Neutrophil (primary cell): ENCODE data around the gene NPAS3.

Experiments used
- H3K27ac ChIP-seq: fragments of 200-600 bp; sonication (generic); 2 replicates; pipeline ENCODE4 v1.5.1; 2016; ENCODE audit warnings: mild to moderate bottlenecking, moderate library complexity
- H3K27me3 ChIP-seq: fragments of 200-600 bp; sonication (generic); 2 replicates; pipeline ENCODE4 v1.6.0; 2016; ENCODE audit warnings: mild to moderate bottlenecking
- H3K36me3 ChIP-seq: fragments of 200-600 bp; sonication (generic); 2 replicates; pipeline ENCODE4 v1.5.1; 2017
- H3K4me1 ChIP-seq, 2 experiments: fragments of 200-600 bp in 1 of 2; sonication (generic) in 1 of 2; 1 replicate in 1 of 2; 2 replicates in 1 of 2; pipeline versions ENCODE4 v1.5.1 to v1.6.1; 2013 to 2016; ENCODE audit warnings: low read depth in 1 of 2, low read length in 1 of 2, mild to moderate bottlenecking in 1 of 2, moderate library complexity in 1 of 2; ENCODE audit not compliant: control insufficient read depth in 1 of 2, insufficient read depth in 1 of 2
- H3K4me3 ChIP-seq, 2 experiments: fragments of 200-600 bp in 1 of 2; sonication (generic) in 1 of 2; 1 replicate in 1 of 2; 2 replicates in 1 of 2; pipeline ENCODE4 v1.5.1; 2013 to 2016; ENCODE audit warnings: low read depth in 1 of 2, low read length in 1 of 2, mild to moderate bottlenecking in 1 of 2, moderate library complexity in 1 of 2
- H3K9me3 ChIP-seq: fragments of 200-600 bp; sonication (generic); 2 replicates; pipeline ENCODE4 v1.5.1; 2016
- TF ChIP-seq, protein P1 (sequence below): fragments of 200-600 bp; sonication (generic); IDR thresholded peaks from 2 replicates; pipeline ENCODE4 v1.5.1; 2016; ENCODE audit warnings: antibody characterized with exemption

Gene NPAS3

DNA sequence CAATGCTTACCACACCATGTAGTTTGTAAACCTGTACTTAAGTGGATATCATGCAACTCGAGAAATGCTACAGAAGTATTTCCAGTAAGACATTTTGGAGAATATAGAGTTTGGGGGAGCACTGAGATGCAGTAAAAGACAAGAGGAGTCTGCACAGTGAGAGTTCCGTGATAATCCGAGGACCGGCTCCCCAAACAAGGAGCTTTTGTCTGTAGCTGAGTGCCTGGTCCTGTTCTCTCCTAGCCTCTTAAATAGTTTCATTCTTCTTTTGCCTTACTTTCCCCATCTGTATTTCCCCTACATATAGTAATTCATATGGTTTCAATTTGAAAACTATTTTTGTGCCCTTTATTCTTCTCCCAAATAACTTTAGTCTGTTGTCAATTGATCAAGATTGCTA lies 648.1 kb downstream of the NPAS3 start:
- no peaks in the 10 kb centered on the region for H3K27me3 ChIP-seq
- TF ChIP-seq, protein P1, sequence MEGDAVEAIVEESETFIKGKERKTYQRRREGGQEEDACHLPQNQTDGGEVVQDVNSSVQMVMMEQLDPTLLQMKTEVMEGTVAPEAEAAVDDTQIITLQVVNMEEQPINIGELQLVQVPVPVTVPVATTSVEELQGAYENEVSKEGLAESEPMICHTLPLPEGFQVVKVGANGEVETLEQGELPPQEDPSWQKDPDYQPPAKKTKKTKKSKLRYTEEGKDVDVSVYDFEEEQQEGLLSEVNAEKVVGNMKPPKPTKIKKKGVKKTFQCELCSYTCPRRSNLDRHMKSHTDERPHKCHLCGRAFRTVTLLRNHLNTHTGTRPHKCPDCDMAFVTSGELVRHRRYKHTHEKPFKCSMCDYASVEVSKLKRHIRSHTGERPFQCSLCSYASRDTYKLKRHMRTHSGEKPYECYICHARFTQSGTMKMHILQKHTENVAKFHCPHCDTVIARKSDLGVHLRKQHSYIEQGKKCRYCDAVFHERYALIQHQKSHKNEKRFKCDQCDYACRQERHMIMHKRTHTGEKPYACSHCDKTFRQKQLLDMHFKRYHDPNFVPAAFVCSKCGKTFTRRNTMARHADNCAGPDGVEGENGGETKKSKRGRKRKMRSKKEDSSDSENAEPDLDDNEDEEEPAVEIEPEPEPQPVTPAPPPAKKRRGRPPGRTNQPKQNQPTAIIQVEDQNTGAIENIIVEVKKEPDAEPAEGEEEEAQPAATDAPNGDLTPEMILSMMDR, result no peak
- H3K4me1 ChIP-seq, result no peaks in the 10 kb centered on the region
- H3K9me3 ChIP-seq, result no peaks in the 10 kb centered on the region
- H3K36me3 ChIP-seq, result no peaks in the 10 kb centered on the region
- no peak overlapping the region for H3K4me3 ChIP-seq
- no peak overlapping the region for H3K27ac ChIP-seq

DNA sequence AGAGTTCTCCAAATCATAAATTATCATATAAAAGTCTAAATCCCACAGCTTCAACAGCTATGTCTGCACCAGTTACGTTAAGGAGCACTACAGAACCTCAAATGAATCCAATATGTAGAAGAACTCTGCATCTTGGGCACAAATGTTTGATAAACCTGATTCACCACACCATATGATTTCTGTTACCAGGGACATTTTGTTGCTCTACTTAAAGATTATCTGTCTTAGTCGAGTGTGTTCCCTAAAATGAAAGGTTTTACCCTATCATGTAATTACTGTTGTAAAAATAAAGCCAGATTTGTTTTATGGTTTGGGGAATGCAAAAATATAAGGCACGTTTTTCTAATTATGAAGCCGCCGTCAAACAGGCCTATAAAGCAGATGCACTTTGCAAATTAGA lies 649.1 kb downstream of the NPAS3 start:
- H3K27ac ChIP-seq, result no peak overlapping the region
- H3K9me3 ChIP-seq, result no peaks in the 10 kb centered on the region
- no peaks in the 10 kb centered on the region for H3K36me3 ChIP-seq
- H3K4me3 ChIP-seq, result no peak overlapping the region
- H3K4me1 ChIP-seq, result no peaks in the 10 kb centered on the region
- no peaks in the 10 kb centered on the region for H3K27me3 ChIP-seq
- TF ChIP-seq, protein P1, result no peak

- TF ChIP-seq, protein P1, result no peak
- H3K4me1 ChIP-seq, result no peaks in the 10 kb centered on the region
- H3K36me3 ChIP-seq, result no peaks in the 10 kb centered on the region
- no peaks in the 10 kb centered on the region for H3K27me3 ChIP-seq
- H3K4me3 ChIP-seq, result no peak overlapping the region
- H3K9me3 ChIP-seq, result no peaks in the 10 kb centered on the region
- no peak overlapping the region for H3K27ac ChIP-seq
Measured at GRCh38 chr14:33588771-33589170, 650.1 kb downstream of the NPAS3 start.

GRCh38 chr14:33589334-33589733 lies 650.7 kb downstream of the NPAS3 start:
- H3K27ac ChIP-seq, result no peak overlapping the region
- no peaks in the 10 kb centered on the region for H3K36me3 ChIP-seq
- H3K27me3 ChIP-seq, result no peaks in the 10 kb centered on the region
- no peak overlapping the region for H3K4me3 ChIP-seq
- TF ChIP-seq, protein P1, result no peak
- H3K9me3 ChIP-seq, result no peaks in the 10 kb centered on the region
- H3K4me1 ChIP-seq, result no peaks in the 10 kb centered on the region

GRCh38 chr14:33590891-33591630 lies 652.4 kb downstream of the NPAS3 start:
- no peaks in the 10 kb centered on the region for H3K4me1 ChIP-seq
- H3K4me3 ChIP-seq, result no peak overlapping the region
- H3K9me3 ChIP-seq, result no peaks in the 10 kb centered on the region
- TF ChIP-seq, protein P1, result no peak
- no peak overlapping the region for H3K27ac ChIP-seq
- no peaks in the 10 kb centered on the region for H3K27me3 ChIP-seq
- no peaks in the 10 kb centered on the region for H3K36me3 ChIP-seq
